NOMO-1 (cell line): ENCODE results near the gene SYT3.
A peak's percentile ranks its signal among the peaks of the same experiment; 100 is the strongest.
"Not testable (repeated sequence)": the region's sequence is repeated elsewhere in the genome, so short reads cannot be mapped to it uniquely, and the experiment has no call there.

Experiments
- DNase-seq, 2 experiments: peaks; one replicate each; lab custom pipeline; 2025; ENCODE audit not compliant: unreplicated experiment in 2 of 2; lab: John Stamatoyannopoulos, UW

Gene SYT3

DNA sequence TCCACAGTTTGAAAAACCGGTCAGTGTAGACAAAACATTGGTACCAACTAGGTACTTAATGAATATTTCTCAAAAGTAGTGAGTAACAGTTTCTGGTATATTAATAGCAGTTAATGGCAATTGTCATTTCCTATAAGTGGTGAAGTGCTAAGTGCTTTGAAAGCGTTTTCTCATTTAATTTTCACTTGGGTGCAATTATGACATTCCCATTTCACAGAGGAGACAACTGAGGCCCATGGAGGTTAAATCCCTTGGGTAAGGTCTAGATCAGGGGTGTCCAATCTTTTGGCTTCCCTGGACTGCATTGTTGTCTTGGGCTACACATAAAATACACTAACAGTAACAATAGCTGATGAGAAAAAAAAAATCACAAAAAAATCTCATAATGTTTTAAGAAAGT is 687 bp upstream of the SYT3 start:
- no peak for DNase-seq

DNA sequence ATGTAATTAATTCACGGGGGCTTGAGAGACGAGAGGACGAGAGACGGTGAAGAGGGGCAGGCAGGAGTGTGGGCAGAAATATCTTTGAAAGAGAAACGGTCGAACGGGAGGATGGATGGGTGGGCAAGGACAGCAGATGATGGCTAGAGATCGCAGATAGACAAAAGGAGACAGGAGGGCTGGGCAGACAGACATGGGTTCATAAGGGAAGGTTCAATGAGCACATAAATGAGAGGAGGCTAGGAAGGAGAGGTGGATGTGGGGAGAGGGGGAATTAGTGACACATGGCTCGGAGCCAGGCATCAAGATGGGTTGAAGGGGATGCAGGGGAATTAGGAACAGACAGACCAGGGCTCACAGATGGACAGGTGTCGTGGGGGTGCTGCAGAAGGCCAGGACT is 1.1 kb downstream of the SYT3 start:
- no peak for DNase-seq

DNA sequence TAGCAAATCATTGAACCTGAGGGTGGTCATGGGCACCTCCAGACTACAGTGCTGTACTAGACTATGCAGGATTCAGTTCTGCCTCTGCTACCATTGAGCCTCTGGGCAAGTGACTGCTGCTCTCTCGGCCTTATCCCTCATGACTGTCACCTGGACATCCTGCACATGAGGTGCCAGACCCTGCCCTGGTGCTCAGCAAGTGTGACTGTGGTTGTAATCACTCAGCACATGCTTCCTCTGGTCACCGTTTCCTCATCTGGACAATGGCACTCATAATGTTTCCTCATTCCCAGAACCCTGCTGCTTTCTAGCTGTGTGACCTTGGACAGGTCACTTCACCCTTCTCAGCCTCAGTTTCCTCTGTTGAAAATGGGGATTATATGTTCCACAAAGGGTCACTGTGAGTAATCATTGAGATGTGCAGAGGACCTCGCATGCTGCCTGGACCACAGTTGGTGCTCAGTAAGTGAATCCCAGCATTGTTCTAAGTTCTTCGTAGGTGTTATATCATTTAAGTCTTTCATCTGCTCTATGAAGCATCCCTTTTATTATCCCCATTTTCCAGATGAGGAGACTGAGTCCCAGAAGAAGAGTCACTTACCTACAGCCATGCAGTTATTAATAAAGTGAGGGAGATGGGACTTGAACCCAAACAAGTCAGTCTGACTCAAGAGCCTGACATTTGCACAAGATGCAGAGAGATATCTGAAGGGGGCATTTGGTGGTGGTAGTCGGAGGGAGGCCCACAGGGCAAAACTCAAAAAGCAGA is 3.2 kb downstream of the SYT3 start:
- no peak for DNase-seq

DNA sequence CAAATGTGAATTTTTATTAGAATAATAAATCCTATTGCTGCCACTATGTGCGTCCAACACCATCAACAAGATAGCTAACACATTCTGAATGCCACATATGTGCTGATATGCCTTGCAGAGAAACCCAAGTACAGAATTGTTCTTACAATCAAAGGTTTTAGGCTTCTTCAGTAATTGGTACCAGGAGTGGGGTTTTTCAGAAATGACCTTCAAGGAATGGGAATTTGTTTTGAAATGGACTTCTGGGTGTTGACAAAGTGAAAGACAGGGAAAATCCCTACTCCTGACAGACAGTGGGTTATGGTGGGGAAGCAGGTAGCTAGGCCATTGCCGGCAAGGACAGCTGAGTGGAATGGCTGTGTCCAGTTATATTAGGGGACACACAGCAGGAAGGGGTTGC is 5.7 kb downstream of the SYT3 start:
- no peak for DNase-seq

DNA sequence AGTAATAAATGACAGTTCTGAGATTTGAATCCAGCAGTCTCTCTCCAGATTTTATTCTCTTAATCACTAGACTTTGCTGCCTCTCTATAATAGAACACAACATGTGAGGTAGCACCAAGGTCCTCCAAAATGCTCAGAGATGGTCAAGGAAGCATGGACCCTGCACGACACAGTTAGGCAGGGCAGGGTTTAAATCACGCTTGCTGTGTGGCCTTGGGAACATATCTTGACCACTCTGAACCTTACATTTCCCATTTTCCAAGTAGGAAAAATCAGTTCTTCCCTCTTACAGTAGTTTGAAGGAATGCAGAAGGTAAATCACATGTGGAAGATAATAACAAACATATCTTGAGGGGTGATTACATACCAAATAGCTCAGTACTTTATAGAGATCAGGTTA is 6.3 kb downstream of the SYT3 start:
- DNase-seq: no peak

DNA sequence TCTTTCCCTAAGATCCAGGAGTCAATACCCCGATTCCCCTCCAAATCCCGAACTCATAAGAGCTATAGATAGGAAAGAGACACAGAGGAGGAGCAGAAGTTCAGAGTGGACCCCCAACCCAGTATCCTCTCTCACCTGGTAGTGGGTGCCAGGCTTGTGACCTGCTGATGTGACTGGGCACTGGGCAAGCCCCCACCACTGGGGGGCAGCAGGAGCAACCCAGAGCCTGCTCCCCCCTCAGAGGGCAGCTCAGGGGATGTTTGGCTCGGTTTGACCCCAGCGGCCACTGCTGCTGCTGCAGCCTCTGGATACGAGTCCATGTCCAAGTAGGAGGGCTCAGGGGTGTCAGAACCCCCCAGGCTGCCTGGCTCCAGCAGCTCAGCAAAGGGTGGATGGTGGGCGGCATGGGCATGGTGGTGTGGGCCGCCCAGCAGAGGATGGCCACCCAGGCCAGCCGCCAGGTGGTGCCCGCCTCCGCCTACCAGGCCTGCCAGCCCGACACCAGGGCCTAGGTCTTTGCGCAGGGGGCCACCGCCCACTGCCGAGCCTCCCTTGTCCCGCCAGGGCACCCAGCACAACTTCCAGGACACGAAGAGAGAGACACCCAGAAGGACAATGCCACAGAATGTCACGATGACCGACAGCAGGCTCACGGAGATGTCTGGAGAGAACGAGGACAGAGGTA is 7.4 kb downstream of the SYT3 start:
- no peak for DNase-seq

DNA sequence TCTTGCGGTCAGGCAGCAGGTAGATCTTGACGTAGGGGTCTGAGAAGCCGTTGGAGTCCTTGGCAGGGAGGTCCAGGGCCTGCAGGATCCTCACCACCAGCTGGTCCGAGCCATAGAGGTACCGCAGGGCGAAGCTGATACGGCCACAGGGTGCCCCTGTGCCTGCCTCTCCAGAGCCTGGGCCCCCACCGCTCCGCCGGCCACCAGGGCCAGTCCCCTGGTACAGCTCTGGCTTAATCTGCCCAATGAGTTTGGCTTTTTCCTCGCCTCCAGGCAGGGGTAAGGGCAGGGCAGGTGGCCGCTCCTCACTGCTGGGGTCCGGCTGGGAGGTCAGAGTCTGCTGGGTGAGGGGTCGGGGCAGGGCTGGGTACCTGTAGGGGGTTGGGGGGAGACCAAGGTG is 9.9 kb downstream of the SYT3 start:
- no peak for DNase-seq

DNA sequence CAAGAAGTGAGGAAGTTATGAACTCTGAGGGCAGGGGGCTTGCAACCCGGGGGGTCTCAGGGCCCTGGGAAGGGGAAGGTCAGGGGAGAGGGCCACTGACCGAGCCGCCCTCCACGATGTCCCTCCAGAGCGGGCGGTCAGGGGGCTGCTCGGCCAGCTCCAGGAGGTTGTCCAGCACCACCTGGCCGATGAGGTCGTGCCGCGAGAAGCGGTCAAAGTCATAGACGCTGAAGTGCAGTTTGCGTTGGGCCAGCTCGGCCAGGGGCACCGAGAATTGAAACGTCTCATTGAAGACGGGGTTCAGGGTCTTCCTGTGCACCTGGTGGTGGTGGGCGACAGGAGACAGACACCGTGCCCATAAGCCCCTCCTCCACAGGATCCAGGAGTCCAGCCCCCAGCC is 10.5 kb downstream of the SYT3 start:
- no peak for DNase-seq

DNA sequence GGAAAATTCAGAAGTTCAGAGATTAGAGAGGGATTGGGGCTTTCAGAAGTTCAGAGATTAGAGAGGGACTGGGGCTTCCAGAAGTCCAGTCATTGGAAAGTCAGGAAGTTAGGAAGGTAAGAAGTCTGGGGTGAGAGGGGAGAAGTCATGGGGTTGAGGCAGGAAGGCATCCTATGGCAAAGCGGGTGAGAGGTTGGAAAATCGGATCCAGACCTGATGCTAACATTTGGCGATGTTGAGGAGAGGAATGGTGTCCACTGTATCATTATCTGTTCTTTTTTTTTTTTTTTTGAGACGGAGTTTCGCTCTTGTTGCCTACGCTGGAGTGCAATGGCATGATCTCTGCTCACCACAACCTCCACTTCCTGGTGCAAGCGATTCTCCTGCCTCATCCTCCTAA is 11.1 kb downstream of the SYT3 start:
- DNase-seq: no peak

DNA sequence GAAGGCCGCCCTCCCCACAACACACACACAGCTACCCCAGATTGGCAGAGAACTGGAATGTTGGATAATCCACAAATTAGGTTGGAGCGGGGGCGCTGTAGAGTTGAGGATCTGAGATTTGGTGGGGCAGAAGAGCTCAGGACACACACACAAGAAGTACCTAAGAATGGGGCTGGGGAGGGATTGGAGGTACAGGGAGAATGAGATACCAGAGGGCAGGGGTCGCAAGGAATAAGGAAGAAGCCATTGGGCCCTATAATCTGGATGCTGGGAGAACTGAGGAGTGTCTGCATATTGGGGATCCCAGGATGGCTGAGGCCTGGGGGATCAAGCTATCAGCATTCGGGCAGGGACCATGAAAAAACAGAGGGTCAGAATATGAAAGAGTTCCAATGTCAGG is 11.5 kb downstream of the SYT3 start:
- DNase-seq: no peak

DNA sequence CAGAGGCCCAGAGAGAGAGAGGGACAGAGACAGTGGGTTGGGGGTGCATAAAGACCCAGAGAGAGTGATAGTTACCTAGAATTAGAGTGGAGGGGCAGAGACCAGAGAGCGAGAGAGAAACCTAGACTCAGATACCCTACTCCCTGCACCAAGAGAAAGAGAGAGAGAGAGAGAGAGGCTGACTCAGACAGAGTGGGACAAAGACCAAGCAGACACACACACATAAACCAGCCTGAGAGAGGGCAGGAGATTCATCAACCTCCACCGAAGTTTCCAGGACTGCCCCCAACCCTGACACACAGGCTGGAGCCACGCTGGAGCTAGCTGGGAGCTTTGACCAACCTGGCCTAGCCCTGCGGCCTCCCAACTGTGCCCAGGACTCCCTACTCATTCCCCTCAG is 12.9 kb downstream of the SYT3 start:
- DNase-seq: no peak

DNA sequence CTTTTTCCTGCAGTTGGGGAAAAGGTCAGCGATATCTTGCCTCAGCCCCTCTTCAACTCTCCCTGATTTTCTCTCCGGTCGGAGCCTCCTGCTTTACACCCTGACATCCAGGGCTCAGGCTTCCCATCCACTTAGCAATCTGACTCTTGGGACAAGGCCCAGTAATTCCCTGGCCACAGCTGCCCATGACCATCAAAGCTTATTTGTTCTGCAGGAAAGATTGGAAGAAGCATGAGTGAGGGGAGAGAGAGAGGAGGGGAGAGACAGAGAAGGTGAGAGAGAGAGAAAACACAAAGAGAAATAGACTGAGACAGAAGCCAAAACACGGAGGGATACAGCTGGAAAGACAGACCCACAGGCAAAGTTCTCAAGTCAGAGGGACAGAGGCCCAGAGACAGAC is 13.7 kb downstream of the SYT3 start:
- DNase-seq: no peak

DNA sequence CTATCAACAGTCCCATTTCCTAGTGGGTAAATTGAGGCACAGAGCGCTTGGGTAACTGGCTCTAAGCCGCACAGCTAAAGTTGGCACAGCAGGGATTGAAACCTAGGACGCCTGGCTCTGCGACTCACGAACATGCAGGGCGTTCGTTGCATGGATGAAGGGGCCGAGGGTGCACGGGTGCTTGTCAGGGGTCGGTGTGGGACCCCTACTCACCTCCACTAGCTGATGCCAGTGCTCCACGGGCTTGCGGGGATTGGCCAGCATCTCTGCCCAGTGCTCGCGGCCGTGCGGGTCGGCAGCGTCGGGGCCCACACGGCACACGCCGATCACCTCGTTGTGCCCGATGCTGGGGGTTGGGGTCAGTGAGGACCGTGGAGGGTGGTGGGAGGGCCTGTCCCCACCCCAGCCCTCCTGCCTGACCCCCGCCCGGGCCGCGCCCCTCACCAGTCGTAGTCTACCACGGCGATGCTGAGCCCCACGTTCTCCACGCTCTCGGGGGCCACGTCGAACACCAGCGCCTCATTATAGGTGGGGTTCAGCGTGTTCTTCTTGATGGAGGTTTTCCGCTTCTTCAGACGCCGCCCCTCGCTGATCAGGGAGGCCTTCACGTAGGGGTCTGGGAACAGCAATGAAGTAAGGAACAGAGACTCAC is 14.6 kb downstream of the SYT3 start:
- no peak for DNase-seq

DNA sequence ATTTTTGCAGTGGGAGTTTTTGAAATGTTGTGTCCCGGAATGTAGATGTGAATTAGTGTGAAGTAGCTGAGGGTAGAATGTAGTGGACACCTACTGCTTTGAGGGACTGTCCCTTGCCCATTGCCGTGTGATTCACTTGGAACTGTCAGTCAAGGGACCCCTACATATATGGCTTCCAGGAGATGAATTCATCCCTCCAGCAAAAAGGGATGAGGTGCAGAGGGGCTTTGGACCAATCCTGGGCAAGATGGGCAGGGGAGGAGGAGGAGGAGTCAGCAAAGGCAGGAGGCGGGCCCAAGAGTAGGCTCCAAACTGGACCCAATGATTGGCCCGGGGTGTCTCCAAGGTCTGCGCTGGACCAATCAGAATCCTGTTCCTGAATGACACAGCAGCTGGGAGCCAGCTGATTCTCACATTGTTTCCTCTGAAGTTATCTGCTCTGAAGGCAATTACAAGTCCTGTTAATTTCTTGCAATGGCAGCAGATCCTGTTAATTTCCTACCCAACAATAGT is 19.2 kb downstream of the SYT3 start:
- not testable (repeated sequence) for DNase-seq

DNA sequence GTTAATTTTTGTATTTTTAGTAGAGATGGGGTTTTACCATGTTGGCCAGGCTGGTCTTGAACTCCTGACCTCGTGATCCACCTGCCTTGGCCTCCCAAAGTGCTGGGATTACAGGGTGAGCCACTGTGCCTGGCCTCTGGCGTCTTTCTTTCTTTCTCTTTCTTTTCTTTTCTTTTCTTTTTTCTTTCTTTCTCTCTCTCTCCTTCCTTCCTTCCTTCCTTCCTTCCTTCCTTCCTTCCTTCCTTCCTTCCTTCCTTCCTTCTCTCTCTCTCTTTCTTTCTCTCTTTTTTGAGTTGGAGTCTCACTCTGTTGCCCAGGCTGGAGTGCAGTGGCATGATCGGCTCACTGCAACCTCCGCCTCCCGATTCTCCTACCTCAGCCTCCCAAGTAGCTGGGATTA is 20.5 kb downstream of the SYT3 start:
- DNase-seq: not testable (repeated sequence)

DNA sequence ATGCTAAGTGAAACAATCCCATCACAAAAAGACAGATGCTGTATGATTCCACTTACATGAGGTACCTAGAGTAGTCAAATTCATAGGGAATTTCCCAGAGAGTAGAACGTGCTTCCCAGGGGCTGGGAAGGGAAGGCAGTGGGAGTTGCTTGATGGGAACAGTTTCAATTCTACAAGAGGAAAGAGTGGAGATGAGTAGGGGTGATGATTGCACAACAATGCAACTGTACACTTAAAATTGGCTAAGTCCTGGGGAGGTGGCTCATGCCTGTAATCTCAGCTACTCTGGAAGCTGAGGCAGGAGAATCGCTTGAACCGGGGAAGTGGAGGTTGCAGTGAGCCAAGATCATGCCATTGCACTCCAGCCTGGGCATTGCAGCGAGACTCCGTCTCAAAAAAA is 21.3 kb downstream of the SYT3 start:
- not testable (repeated sequence) for DNase-seq

DNA sequence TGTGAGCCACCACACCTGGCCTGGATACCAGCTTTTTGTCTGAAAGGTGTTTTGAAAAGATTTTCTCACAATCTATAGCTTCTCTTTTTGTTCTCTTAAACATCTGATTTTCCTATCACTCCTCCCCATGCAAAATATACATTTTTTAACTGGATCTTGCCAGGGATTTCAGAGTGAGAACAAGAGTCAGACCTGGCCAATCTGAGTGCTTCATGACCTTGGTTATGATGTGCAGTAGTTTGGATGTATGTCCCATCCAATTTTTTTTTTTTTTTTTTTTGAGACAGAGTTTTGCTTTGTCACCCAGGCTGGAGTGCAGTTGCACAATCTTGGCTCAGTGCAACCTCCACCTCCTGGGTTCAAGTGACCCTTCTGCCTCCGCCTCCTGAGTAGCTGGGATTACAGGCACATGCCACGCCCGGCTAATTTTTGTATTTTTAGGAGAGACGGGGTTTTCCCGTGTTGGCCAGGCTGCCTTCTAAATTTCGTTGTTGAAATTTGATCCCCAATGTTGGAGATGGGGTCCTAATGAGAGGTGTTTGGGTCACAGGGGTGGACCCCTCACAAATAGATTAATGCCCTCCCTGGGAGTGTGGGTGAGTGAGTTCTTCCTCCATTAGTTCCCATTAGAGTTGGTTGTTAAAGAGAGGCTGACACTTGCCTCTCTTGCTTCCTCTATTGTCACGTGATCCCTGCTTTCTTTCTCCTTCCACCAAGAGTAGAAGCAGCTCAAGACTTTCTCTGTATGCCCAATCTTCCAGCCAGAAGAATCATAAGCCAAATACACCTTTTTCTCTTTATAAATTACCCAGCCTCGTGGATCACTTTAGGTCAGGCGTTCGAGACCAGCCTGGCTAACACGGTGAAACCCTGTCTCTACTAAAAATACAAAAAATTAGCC is 26.9 kb downstream of the SYT3 start:
- peak in 1 of 2 experiments; percentile 64 for DNase-seq

DNA sequence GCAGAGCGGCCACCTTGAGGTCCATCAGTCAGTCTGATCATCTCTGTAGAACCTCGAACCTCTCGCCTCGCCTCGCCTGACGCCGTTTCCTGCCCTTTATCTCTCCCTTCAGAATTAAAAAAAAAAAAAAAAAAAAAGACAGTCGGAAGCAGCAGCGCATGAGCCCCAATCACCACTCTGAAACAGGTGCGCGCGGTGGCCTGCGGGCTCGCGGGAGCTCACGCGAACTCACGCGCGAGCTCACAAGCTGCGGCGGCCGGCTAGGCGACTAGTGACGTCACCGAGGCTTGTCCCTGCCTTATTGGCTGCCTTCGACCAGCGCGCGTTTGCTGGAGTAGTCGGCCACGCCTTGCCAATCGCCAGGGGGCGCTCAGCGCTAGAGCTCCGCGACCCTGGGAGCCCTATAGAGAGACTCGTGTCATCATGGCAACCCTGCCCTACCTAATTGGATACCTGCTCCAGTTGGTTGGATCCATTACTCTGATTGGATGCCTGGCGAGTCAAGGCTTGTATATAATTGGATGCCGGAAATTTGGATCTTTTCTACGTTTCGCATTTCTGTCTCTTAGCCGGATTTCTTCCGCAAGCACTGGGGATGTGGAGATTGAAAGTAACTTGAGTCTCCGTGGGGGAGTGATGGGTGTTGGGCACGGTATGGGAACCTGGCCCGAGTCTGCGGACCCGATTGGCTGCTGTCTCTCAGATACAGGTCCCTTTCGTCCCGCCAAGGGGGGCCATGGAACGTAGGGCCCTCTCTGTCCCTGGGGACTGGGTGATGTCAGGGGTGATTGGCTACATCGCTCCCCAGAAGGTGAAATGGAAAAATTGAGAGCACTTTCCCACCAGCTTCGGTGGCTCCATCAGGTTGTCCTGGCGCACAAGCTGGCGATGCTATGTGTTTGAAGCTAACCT is 31.6 kb downstream of the SYT3 start:
- peak; percentile 93 to 95 for DNase-seq

DNA sequence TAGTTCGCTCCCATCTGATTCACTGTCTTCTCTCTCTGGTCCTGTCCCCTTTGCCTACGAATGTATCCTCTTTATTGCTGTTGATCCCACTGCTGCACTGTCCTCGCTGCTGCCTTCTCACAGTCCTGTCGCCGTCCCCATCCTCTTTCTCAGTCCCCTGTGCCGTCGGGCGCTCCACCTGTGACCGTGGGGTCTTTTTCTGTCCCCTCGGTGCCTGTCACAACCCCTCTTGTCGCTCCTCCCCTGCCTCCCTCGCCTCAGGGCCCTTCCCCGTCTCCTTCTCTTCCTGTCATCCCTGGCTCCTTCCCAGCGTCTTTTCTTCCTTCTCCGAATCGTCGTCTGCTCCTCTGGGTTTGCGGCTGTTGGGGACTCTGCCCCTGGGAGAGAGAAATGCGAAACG is 32.3 kb downstream of the SYT3 start:
- no peak for DNase-seq
